ENCODE data around the gene HMOX1.

HMOX1 gene

GRCh38 chr22:35380013-35380412 lies 883 bp upstream of the HMOX1 start:
- DNase-seq (ENCODE audit: low spot score), result no peak

DNA sequence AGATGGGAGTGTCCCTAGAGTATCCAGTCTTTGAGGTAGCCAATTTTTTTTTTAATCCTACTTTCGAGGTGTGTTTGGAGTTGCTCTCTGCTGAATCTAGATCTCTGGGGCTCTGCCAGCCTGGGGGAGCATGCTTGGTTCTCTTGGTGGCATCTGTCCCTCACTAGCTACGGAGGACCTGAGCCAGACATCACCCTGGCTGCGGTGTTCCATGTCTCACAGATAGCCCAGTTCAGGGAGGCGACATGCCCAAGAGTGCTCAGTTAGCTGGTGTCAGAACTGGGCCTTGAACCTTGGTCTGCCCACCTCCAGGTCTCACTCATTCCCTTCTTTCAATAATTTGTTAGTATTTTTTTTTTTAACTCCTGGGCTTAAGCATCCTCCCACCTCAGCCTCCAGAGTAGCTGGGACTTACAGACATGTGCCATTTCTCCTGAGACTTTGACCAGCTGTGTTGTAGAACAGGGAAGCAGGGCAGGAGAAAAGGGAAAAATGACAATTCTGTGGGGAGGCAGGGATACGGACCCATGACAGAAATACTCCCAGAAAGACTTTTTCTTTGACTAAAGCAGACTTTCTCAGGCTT lies 621 bp downstream of the HMOX1 start:
- no peak for DNase-seq (ENCODE audit: low spot score)

- no peak for DNase-seq (ENCODE audit: low spot score)
Observed at GRCh38 chr22:35383679-35384071, 2.8 kb downstream of the HMOX1 start.

- DNase-seq (ENCODE audit: low spot score), result no peak
Observed at GRCh38 chr22:35384527-35384926, 3.6 kb downstream of the HMOX1 start.

GRCh38 chr22:35384975-35385588 lies 4.2 kb downstream of the HMOX1 start:
- DNase-seq (ENCODE audit: low spot score), result no peak

- no peak for DNase-seq (ENCODE audit: low spot score)
Observed at GRCh38 chr22:35386670-35387288, 5.9 kb downstream of the HMOX1 start.

DNA sequence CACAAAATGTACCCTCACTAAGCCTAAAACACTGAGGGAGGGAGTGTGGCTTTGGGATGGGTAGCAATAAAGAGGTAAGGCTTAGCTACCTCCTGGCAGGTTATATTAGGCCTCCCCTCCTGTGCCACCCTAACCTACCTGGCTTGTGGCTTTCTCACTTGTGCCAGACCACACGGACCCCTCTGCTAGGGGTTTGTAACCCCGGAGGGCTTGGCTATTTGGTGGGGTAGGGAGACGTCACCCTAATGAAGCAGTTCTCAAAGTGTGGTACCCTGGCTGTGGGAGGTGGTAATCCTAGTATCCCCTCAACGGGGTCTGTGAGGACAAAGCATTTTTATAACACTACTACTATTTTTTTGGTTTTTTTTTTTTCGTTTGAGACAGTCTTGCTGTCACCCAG lies 10.0 kb downstream of the HMOX1 start:
- no peak for DNase-seq (ENCODE audit: low spot score)

DNA sequence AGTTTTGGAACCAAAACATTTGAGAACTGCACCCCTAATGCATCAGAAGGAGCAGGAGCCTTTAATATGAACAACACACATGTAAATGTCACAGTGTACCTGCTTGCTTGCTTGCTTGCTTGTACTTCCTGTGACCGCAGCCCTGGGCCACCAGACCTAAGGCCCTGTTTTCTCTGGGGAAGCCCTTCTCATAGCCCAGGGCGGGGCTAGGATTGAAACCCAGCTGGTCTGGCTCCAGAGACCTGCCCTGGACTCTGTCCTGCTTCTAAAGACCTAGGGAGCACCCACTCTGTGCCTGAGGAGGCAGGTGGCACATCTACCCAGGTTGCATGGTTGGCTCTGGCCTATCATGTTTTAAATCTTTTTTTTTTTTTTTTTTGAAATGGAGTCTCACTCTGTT lies 11.5 kb downstream of the HMOX1 start:
- DNase-seq (ENCODE audit: low spot score), result no peak

GRCh38 chr22:35393116-35394010 lies 12.5 kb downstream of the HMOX1 start:
- no peak for DNase-seq (ENCODE audit: low spot score)

GRCh38 chr22:35394011-35394312 lies 13.1 kb downstream of the HMOX1 start:
- no peak for DNase-seq (ENCODE audit: low spot score)

GRCh38 chr22:35394810-35395563 lies 14.1 kb downstream of the HMOX1 start:
- DNase-seq (ENCODE audit: low spot score), result no peak

GRCh38 chr22:35396622-35397021 lies 15.7 kb downstream of the HMOX1 start:
- peak; percentile 35 for DNase-seq (ENCODE audit: low spot score)

- DNase-seq (ENCODE audit: low spot score), result no peak
Observed at GRCh38 chr22:35397095-35397904, 16.4 kb downstream of the HMOX1 start.

DNA sequence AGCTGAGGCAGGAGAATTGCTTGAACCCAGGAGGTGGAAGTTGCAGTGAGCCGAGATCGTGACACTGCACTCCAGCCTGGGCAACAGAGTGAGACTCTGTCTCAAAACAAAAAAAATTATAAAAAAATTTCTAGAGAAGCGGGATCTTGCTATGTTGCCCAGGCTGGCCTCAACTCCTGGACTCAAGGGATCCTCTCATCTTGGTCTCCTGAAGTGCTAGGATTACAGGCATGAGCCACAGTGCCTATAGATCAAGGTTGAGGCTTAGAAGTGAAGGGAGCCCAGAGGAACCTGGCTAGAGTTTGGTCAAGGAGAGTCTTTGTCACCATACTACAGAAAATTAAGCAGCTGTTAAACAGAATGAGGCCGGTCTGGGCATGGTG lies 17.7 kb downstream of the HMOX1 start:
- no peak for DNase-seq (ENCODE audit: low spot score)

DNA sequence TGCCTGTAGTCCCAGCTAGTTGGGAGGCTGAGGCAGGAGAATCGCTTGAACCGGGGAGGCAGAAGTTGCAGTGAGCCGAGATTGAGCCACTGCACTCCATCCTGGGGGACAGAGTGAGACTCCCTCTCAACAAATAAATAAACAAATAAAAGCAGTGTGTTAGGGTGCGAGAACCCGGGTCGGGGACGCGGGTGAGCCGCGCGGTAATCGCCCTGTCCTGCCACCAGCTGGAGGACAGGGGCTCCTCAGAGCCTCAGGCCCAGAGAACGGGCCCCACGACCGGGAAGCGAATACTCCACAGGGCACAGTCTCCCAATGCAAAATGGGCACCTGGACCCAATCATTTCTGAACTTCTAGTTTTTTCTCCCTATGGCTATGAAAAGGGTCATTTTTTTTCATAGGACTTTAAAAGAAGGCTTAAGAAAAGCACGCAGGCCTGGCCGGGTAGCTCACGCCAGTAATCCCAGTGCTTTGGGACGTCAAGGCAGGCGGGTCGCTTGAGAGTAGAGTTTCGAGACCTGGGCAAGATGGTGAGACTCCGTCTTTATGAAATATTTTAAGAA lies 18.3 kb downstream of the HMOX1 start:
- DNase-seq (ENCODE audit: low spot score), result no peak

DNA sequence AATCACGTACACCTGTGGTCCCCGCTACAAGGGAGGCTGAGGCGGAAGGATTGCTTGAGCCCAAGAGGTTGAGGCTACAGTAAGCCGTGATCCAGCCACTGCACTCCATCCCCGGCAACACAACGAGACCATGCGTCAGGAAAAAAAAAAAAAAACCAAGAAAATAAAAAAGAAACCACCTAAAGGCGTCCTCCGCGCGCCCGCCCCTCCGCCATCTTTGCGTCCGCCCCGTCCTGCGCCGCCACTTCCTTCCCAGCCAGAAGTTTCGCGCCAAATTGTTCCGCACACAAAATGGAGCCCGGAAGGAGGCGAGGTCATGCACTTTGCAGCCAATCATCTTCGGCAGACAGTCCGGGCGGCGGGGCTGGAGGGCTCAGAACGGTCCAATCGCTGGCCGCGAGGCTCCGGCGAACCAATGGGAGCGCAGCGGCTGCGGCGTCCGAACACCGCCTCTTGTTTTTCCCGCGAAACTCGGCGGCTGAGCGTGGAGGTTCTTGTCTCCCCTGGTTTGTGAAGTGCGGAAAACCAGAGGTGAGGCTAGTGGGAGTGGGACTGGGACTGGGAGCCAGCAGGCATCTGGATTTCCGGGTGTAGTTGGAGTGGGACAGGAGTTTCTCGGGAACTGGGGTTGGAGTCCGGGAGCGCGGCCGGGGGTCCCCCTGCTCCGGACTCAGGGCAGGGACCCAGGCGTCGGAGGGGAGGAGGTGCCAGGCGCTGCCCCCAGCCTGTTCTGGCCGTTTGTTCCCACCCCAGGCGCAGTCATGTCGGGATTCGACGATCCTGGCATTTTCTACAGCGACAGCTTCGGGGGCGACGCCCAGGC lies 19.0 kb downstream of the HMOX1 start, which contains the start of gene MCM5:
Gene MCM5, plus strand, starts transcription at position 463 of the 823 bp plus-strand sequence. Its CDS starts 299 bp downstream, at position 762.
- peak; percentile 98 for DNase-seq (ENCODE audit: low spot score)

DNA sequence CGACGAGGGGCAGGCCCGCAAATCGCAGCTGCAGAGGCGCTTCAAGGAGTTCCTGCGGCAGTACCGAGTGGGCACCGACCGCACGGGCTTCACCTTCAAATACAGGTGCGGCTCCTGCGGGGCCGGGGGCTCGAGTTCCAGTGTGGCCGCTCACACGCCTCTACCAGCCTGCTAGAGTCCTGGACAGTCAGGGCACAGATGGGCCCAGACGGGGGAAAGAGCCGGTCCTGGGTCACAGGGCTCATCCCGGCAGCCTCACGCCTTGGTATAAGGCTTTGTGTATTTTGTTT lies 19.6 kb downstream of the HMOX1 start:
- DNase-seq (ENCODE audit: low spot score), result no peak

GRCh38 chr22:35401863-35402262 lies 21.0 kb downstream of the HMOX1 start:
- no peak for DNase-seq (ENCODE audit: low spot score)

DNA sequence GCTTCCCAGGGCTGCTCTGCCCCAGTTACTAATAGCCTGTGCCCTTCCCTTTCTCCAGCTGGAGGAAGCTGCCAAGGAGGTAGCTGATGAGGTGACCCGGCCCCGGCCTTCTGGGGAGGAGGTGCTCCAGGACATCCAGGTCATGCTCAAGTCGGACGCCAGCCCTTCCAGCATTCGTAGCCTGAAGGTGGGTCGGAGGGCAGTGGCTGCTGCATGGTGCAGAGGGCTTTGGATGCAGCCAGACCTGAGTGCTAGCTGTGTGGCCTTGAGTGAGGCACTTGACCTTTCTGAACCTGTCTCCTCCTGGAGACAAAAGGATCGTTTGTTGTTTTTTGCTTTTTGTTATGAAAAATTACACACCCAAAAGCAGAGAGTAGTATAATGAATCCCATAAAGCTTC lies 22.5 kb downstream of the HMOX1 start:
- no peak for DNase-seq (ENCODE audit: low spot score)

GRCh38 chr22:35404176-35404575 lies 23.3 kb downstream of the HMOX1 start:
- DNase-seq (ENCODE audit: low spot score), result no peak

Data from Ammon's horn (tissue), 1 donor.